ENCODE measurements around the gene MPV17.

MPV17 gene

GRCh38 chr2:27309651-27310050 lies 13.2 kb downstream of the MPV17 start:
- Histone ChIP-seq H3K4me3 (replicated peaks; ENCODE audit: low read depth, low read length) (no peak overlapping the region), H3K36me3 (ENCODE audit: control insufficient read depth, insufficient read depth, low read length) (peaks cover 8% of the 10 kb centered on the region), H3K27me3 (replicated peaks; ENCODE audit: control insufficient read depth, insufficient read depth, low read length) (no peaks in the 10 kb centered on the region; the same call in 1 of the 2 replicates)
- TF ChIP-seq, protein P1, sequence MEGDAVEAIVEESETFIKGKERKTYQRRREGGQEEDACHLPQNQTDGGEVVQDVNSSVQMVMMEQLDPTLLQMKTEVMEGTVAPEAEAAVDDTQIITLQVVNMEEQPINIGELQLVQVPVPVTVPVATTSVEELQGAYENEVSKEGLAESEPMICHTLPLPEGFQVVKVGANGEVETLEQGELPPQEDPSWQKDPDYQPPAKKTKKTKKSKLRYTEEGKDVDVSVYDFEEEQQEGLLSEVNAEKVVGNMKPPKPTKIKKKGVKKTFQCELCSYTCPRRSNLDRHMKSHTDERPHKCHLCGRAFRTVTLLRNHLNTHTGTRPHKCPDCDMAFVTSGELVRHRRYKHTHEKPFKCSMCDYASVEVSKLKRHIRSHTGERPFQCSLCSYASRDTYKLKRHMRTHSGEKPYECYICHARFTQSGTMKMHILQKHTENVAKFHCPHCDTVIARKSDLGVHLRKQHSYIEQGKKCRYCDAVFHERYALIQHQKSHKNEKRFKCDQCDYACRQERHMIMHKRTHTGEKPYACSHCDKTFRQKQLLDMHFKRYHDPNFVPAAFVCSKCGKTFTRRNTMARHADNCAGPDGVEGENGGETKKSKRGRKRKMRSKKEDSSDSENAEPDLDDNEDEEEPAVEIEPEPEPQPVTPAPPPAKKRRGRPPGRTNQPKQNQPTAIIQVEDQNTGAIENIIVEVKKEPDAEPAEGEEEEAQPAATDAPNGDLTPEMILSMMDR (IDR thresholded peaks at IDR 0.05; ENCODE audit: insufficient read depth, low read length, poor library complexity, severe bottlenecking), result no peak
- DNase-seq (ENCODE audit: extremely low read depth, insufficient read length), result no peak

DNA sequence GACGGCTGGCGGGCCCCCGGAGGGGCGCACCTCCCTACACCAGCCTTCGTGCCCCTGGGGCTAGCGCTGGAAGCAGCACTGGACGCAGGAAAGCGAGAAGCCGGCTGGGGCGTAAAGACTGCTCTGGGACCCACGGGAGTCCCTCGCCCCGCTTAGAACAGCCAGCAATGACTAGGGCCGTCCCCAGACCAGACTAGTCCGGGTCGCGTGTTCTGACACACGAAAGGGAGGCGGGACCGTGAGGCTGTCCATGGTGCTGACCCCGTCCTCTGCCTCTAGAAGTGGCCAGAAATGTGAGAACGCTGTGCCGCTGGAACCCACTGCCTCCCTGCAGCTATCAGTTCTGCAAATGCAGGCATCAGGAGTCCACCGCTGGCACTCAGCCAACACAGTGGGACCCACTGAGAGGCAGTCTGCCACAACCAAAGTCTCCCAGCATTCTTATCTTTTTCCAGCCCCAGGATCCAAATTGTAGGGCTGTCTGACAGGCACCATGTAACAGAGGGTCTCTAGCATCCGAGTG lies 14.5 kb downstream of the MPV17 start, which contains the start of gene UCN:
Gene UCN (minus strand): TSS at position 87 of the 523 bp plus-strand sequence. CDS start 550 bp downstream, outside the sequence.
- H3K36me3 ChIP-seq (ENCODE audit: control insufficient read depth, insufficient read depth, low read length), result peaks cover 8% of the 10 kb centered on the region
- TF ChIP-seq, protein P1 (IDR thresholded peaks at IDR 0.05; ENCODE audit: insufficient read depth, low read length, poor library complexity, severe bottlenecking), result no peak
- H3K4me3 ChIP-seq (replicated peaks; ENCODE audit: low read depth, low read length), result no peak within 1 kb of the TSS
- H3K27me3 ChIP-seq (replicated peaks; ENCODE audit: control insufficient read depth, insufficient read depth, low read length), result no peaks in the 10 kb centered on the region; the same call in 1 of the 2 replicates
- DNase-seq (ENCODE audit: extremely low read depth, insufficient read length), result no peak

DNA sequence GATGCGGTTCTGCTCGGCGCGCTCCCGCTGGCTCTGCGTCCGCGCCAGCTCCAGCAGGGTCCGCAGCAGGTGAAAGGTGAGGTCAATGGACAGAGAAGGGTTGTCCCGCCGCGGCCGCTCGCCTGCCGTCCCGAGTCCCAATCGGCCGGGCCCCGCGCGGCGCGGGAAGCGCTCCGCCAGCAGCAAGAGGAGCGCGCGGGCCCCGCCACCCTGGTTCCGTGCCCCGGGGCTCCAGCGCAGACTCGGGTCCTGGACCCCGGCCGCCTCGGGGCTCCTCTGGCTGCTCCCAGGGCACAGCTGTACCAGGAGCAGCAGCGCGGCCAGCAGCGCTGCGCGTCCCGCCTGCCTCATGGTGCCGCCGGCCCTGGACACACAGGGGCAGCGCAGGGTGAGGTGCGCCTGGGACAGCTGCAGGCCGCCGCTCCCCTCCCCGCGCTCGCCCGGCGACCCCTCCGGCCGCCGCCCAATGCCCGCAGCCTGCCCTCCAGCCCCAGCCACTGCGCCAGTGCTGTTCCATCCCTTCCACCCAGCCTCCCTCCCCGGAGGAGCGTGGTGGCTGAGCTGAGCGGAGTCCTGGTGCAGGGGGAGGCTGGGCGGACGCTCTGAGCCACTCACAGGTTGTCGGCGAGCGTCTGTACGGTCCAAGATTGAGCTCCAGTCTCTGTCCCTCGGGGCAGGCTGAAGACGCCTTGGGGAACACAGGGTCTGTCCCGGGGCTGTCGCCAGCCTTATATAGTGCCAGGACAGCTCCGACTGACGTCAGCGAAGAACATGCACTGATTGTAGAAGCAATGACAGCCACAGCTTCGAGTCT lies 15.1 kb downstream of the MPV17 start:
- Histone ChIP-seq H3K36me3 (ENCODE audit: control insufficient read depth, insufficient read depth, low read length) (peaks cover 8% of the 10 kb centered on the region), H3K27me3 (replicated peaks; ENCODE audit: control insufficient read depth, insufficient read depth, low read length) (no peaks in the 10 kb centered on the region; the same call in 1 of the 2 replicates), H3K4me3 (replicated peaks; ENCODE audit: low read depth, low read length) (no peak overlapping the region)
- TF ChIP-seq, protein P1 (IDR thresholded peaks at IDR 0.05; ENCODE audit: insufficient read depth, low read length, poor library complexity, severe bottlenecking), result no peak
- DNase-seq (ENCODE audit: extremely low read depth, insufficient read length), result no peak

- peaks cover 8% of the 10 kb centered on the region for H3K36me3 ChIP-seq (ENCODE audit: control insufficient read depth, insufficient read depth, low read length)
- H3K4me3 ChIP-seq (replicated peaks; ENCODE audit: low read depth, low read length), result no peak overlapping the region
- DNase-seq (ENCODE audit: extremely low read depth, insufficient read length), result no peak
- H3K27me3 ChIP-seq (replicated peaks; ENCODE audit: control insufficient read depth, insufficient read depth, low read length), result no peaks in the 10 kb centered on the region; the same call in 1 of the 2 replicates
- TF ChIP-seq, protein P1 (IDR thresholded peaks at IDR 0.05; ENCODE audit: insufficient read depth, low read length, poor library complexity, severe bottlenecking), result no peak
Measured at GRCh38 chr2:27307287-27307544, 15.7 kb downstream of the MPV17 start.

- DNase-seq (ENCODE audit: extremely low read depth, insufficient read length), result no peak
- Histone ChIP-seq H3K27me3 (replicated peaks; ENCODE audit: control insufficient read depth, insufficient read depth, low read length) (no peaks in the 10 kb centered on the region; the same call in 1 of the 2 replicates), H3K36me3 (ENCODE audit: control insufficient read depth, insufficient read depth, low read length) (peaks cover 5% of the 10 kb centered on the region), H3K4me3 (replicated peaks; ENCODE audit: low read depth, low read length) (no peak overlapping the region)
- TF ChIP-seq, protein P1 (IDR thresholded peaks at IDR 0.05; ENCODE audit: insufficient read depth, low read length, poor library complexity, severe bottlenecking), result peak; percentile 29
Measured at GRCh38 chr2:27306573-27307286, 16.2 kb downstream of the MPV17 start.

Data from GM06990 (cell line).